ENCODE results near the gene CCDC167. TPM values are rescaled to one million over a fixed set of nuclear protein-coding genes. Genes with fewer than 3 reads are reported as not detected.

The CCDC167 gene
- total RNA-seq, 1 experiment from 2014 or later: 31.9 TPM

- Histone ChIP-seq H3K56ac (ENCODE audit: insufficient read length, low read depth, low read length) (no peak overlapping the region), H2BK20ac (ENCODE audit: low read depth, low read length, poor library complexity, severe bottlenecking) (no peak overlapping the region), H3K79me1 (ENCODE audit: insufficient read depth, low read depth, low read length, poor library complexity, severe bottlenecking) (no peaks in the 10 kb centered on the region), H2BK120ac (ENCODE audit: low read depth, low read length, poor library complexity, severe bottlenecking) (no peak overlapping the region), H3K4me1 (ENCODE audit: insufficient read depth, low read length) (no peaks in the 10 kb centered on the region; the same call in 1 of the 2 replicates), H3K27me3 (ENCODE audit: insufficient read depth, low read length) (no peaks in the 10 kb centered on the region), H3K4ac (ENCODE audit: low read depth, low read length) (no peak overlapping the region), H2BK5ac (ENCODE audit: insufficient read length, low read length) (no peak overlapping the region), H3K18ac (ENCODE audit: insufficient read length, low read depth, low read length) (no peak overlapping the region), H3K14ac (ENCODE audit: insufficient read depth, low read length) (no peak overlapping the region), H3K27ac (ENCODE audit: insufficient read length, low read depth, low read length) (no peak overlapping the region), H2AK5ac (ENCODE audit: insufficient read length, low read length) (no peak overlapping the region), H3K23ac (ENCODE audit: insufficient read length, low read depth, low read length) (no peak overlapping the region), H2AFZ (ENCODE audit: low read length) (no peak overlapping the region), H4K20me1 (ENCODE audit: control insufficient read depth, insufficient read depth, insufficient read length) (no peaks in the 10 kb centered on the region), H3K9me3 (ENCODE audit: control insufficient read depth, low read depth, low read length) (no peaks in the 10 kb centered on the region), H4K5ac (ENCODE audit: insufficient read length, low read depth, low read length) (no peak overlapping the region), H3T11ph (ENCODE audit: low read length) (no peak overlapping the region), H2BK12ac (ENCODE audit: insufficient read length, low read depth, low read length) (no peak overlapping the region), H3K4me2 (ENCODE audit: insufficient read depth, insufficient read length, low read length) (no peak overlapping the region), H2BK15ac (ENCODE audit: low read depth, low read length) (no peak overlapping the region), H3K23me2 (ENCODE audit: insufficient read length, low read depth, low read length, poor library complexity, severe bottlenecking) (no peaks in the 10 kb centered on the region), H4K91ac (ENCODE audit: insufficient read length, low read depth, low read length) (no peak overlapping the region), H3K9ac (ENCODE audit: extremely low read depth, insufficient read length, low read length) (no peak overlapping the region), H4K8ac (replicated peaks; ENCODE audit: insufficient read length, low read depth, low read length) (no peak overlapping the region), H3K79me2 (ENCODE audit: insufficient read depth, low read length) (no peaks in the 10 kb centered on the region)
- Mint-ChIP-seq H3K4me3 (no peak overlapping the region), H3K27me3 (ENCODE audit: low read depth) (peaks cover 20% of the 10 kb centered on the region), H3K36me3 (ENCODE audit: insufficient read depth in 1 of 3, low read depth in 3 of 3) (no peaks in the 10 kb centered on the region), H3K4me1 (peaks cover 18 to 26% of the 10 kb centered on the region in 2 experiments), H3K9me3 (no peaks in the 10 kb centered on the region; a peak in 2 of 5 replicates), H3K27ac (no peak overlapping the region; a peak in 1 of 7 replicates)
- no peak for TF ChIP-seq CTCF (conservative IDR thresholded peaks at IDR 0.05)
- DNase-seq: no peak
- no CpG with 5 or more reads among the region's 4 CpGs for WGBS (ENCODE audit: extremely low coverage, insufficient read length, low lambda C conversion rate)
Measured at GRCh38 chr6:37521674-37522073, 22.0 kb upstream of the CCDC167 start.
